OCI-LY3 (cell line): Measurements from ENCODE around the gene IFT88.

Experiments used
- EZH2phosphoT487 ChIP-seq: fragments of 200-600 bp; shearing (Covaris generic); IDR thresholded peaks from 2 replicates; pipeline ENCODE4 v1.6.1; 2018; ENCODE audit warnings: antibody characterized with exemption, mixed run types, low read depth
- TF ChIP-seq, protein P1 (sequence below): fragments of 200-600, 300-600 bp; sonication (generic); IDR thresholded peaks from 2 replicates; pipeline ENCODE4 v1.5.1; 2014; ENCODE audit warnings: antibody characterized with exemption, low read length, low read depth

DNA sequence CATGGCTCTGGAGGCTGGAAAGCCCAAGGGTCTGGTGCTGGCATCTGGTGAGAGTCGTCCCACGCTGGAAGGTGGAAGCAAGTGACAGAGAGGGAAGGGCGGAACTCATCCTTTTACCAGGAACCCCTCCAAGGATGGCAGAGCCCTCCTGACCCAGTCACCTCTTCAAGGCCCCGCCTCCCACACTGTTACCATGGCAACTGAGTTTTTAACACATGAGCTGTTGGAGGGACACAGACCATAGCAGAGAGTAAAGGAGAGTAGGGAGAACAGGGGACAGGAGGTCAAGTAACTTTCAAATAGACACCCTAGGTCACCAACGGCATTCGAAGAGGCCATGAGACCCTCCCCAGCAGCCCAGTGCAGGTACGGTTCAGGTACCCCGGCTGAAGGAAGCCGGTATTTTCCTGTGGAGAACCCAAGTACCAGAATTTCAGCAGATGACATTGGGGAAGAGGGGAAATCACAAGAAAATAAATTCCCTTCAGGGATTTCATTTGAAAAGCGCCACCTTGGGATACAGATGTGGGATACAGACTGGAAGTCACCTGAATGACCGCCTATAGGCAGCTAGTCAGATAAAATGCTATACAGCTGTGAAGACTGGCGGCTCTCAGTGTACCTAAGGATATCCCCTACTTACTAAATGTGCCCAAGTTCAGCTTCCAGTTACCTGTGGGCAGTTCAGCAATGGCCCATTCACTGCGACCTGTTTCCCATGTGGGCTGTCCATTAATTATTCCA is 144.5 kb downstream of the IFT88 start:
- TF ChIP-seq, protein P1, sequence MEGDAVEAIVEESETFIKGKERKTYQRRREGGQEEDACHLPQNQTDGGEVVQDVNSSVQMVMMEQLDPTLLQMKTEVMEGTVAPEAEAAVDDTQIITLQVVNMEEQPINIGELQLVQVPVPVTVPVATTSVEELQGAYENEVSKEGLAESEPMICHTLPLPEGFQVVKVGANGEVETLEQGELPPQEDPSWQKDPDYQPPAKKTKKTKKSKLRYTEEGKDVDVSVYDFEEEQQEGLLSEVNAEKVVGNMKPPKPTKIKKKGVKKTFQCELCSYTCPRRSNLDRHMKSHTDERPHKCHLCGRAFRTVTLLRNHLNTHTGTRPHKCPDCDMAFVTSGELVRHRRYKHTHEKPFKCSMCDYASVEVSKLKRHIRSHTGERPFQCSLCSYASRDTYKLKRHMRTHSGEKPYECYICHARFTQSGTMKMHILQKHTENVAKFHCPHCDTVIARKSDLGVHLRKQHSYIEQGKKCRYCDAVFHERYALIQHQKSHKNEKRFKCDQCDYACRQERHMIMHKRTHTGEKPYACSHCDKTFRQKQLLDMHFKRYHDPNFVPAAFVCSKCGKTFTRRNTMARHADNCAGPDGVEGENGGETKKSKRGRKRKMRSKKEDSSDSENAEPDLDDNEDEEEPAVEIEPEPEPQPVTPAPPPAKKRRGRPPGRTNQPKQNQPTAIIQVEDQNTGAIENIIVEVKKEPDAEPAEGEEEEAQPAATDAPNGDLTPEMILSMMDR = peak; percentile 40
- no peak for TF ChIP-seq EZH2phosphoT487
